ENCODE measurements around the gene STXBP6.

The STXBP6 gene

GRCh38 chr14:24863968-24864684, 185.8 kb downstream of the STXBP6 start:
- DNase-seq (ENCODE audit: low read depth in 2 of 2, low spot score in 1 of 2), result no peak

GRCh38 chr14:24861083-24861630, 188.8 kb downstream of the STXBP6 start:
- no peak for DNase-seq (ENCODE audit: low read depth in 2 of 2, low spot score in 1 of 2)

GRCh38 chr14:24859559-24859958, 190.4 kb downstream of the STXBP6 start:
- no peak for DNase-seq (ENCODE audit: low read depth in 2 of 2, low spot score in 1 of 2)

GRCh38 chr14:24858684-24859083, 191.3 kb downstream of the STXBP6 start:
- no peak for DNase-seq (ENCODE audit: low read depth in 2 of 2, low spot score in 1 of 2)

GRCh38 chr14:24858052-24858451, 191.9 kb downstream of the STXBP6 start:
- DNase-seq (ENCODE audit: low read depth in 2 of 2, low spot score in 1 of 2), result no peak

GRCh38 chr14:24857277-24857676, 192.7 kb downstream of the STXBP6 start:
- no peak for DNase-seq (ENCODE audit: low read depth in 2 of 2, low spot score in 1 of 2)

- DNase-seq (ENCODE audit: low read depth in 2 of 2, low spot score in 1 of 2), result no peak
These were observed 196.5 kb downstream of the STXBP6 start for GRCh38 chr14:24853446-24853845.

- DNase-seq (ENCODE audit: low read depth in 2 of 2, low spot score in 1 of 2), result no peak
These were observed 197.5 kb downstream of the STXBP6 start for GRCh38 chr14:24852312-24853060.

- no peak for DNase-seq (ENCODE audit: low read depth in 2 of 2, low spot score in 1 of 2)
These were observed 198.1 kb downstream of the STXBP6 start for GRCh38 chr14:24851837-24852236.

GRCh38 chr14:24851406-24851805, 198.5 kb downstream of the STXBP6 start:
- DNase-seq (ENCODE audit: low read depth in 2 of 2, low spot score in 1 of 2), result no peak

- no peak for DNase-seq (ENCODE audit: low read depth in 2 of 2, low spot score in 1 of 2)
These were observed 199.9 kb downstream of the STXBP6 start for GRCh38 chr14:24850072-24850471.

- DNase-seq (ENCODE audit: low read depth in 2 of 2, low spot score in 1 of 2), result no peak
These were observed 200.5 kb downstream of the STXBP6 start for GRCh38 chr14:24849471-24849870.

- no peak for DNase-seq (ENCODE audit: low read depth in 2 of 2, low spot score in 1 of 2)
These were observed 201.7 kb downstream of the STXBP6 start for GRCh38 chr14:24848102-24848790.

- no peak for DNase-seq (ENCODE audit: low read depth in 2 of 2, low spot score in 1 of 2)
These were observed 202.3 kb downstream of the STXBP6 start for GRCh38 chr14:24847568-24848095.

GRCh38 chr14:24846261-24846660, 203.7 kb downstream of the STXBP6 start:
- no peak for DNase-seq (ENCODE audit: low read depth in 2 of 2, low spot score in 1 of 2)

GRCh38 chr14:24845851-24846250, 204.1 kb downstream of the STXBP6 start:
- no peak for DNase-seq (ENCODE audit: low read depth in 2 of 2, low spot score in 1 of 2)

- DNase-seq (ENCODE audit: low read depth in 2 of 2, low spot score in 1 of 2), result no peak
These were observed 205.9 kb downstream of the STXBP6 start for GRCh38 chr14:24844011-24844410.

GRCh38 chr14:24843494-24843893, 206.5 kb downstream of the STXBP6 start:
- no peak for DNase-seq (ENCODE audit: low read depth in 2 of 2, low spot score in 1 of 2)

- no peak for DNase-seq (ENCODE audit: low read depth in 2 of 2, low spot score in 1 of 2)
These were observed 209.6 kb downstream of the STXBP6 start for GRCh38 chr14:24840204-24840893.

GRCh38 chr14:24839617-24840203, 210.2 kb downstream of the STXBP6 start:
- no peak for DNase-seq (ENCODE audit: low read depth in 2 of 2, low spot score in 1 of 2)
